ENCODE measurements around the gene SORL1. TPM values are rescaled to one million over a fixed set of nuclear protein-coding genes. Genes with fewer than 3 reads are reported as not detected.

Gene SORL1
- polyA plus RNA-seq, 3 donors: 52.5 to 61.9 (median 59.4) TPM

GRCh38 chr11:121583825-121584224 is 131.7 kb downstream of the SORL1 start:
- H4K20me1 ChIP-seq (ENCODE audit: insufficient read depth, low read length): peaks cover 62% of the 10 kb centered on the region
- H3K9me3 ChIP-seq (replicated peaks in 1 of 2; ENCODE audit: control insufficient read depth in 1 of 2, insufficient read depth in 1 of 2, low read length in 2 of 2): no peaks in the 10 kb centered on the region
- peak overlapping the region in 1 of 7 donors; percentile 39 for H3K27ac Mint-ChIP-seq
- H3K4me3 ChIP-seq (replicated peaks in 1 of 3; ENCODE audit: low read depth in 2 of 3, low read length in 3 of 3): no peak overlapping the region
- peaks cover 35% of the 10 kb centered on the region for H3K4me1 Mint-ChIP-seq
- 40% methylated on average over 1 of the region's 3 CpGs for WGBS (ENCODE audit: insufficient coverage)
- H3K9ac ChIP-seq (ENCODE audit: insufficient read depth, low read length, poor library complexity, severe bottlenecking): no peak overlapping the region
- H3K9me3 Mint-ChIP-seq: peaks cover 0 to 5% (median 3%) of the 10 kb centered on the region in 7 donors
- no peak overlapping the region for H2AFZ ChIP-seq (ENCODE audit: insufficient read depth, low read depth, low read length, poor library complexity, severe bottlenecking)
- no peak for DNase-seq
- H3K4me2 ChIP-seq (replicated peaks; ENCODE audit: extremely low read depth, low read length, poor library complexity, severe bottlenecking): no peak overlapping the region
- no peak overlapping the region for H3K27ac ChIP-seq (ENCODE audit: low read depth in 1 of 2, low read length in 2 of 2)
- intact Hi-C loops (cut with micrococcal nuclease): no loop called here
- H3K4me3 Mint-ChIP-seq: no peak overlapping the region
- H3K36me3 Mint-ChIP-seq: peaks cover 90 to 95% of the 10 kb centered on the region in 2 donors
- peaks cover 25 to 29% of the 10 kb centered on the region in 2 donors for H3K4me1 ChIP-seq (ENCODE audit: control insufficient read depth in 1 of 2, insufficient read depth in 2 of 2, low read length in 2 of 2)
- no peaks in the 10 kb centered on the region for H3K27me3 ChIP-seq (ENCODE audit: control insufficient read depth in 2 of 2, insufficient read depth in 2 of 2, low read length in 2 of 2)
- peaks cover 5% of the 10 kb centered on the region for H3K79me2 ChIP-seq (ENCODE audit: insufficient read depth, low read length)
- no peak for TF ChIP-seq CTCF (IDR thresholded peaks at IDR 0.05)
- peaks cover 78 to 99% of the 10 kb centered on the region in 2 donors for H3K36me3 ChIP-seq (replicated peaks in 1 of 2; ENCODE audit: control insufficient read depth in 1 of 2, insufficient read depth in 2 of 2, low read length in 2 of 2)
- H3K27me3 Mint-ChIP-seq (ENCODE audit: low read depth in 3 of 3): no peaks in the 10 kb centered on the region

GRCh38 chr11:121586750-121587149 is 134.6 kb downstream of the SORL1 start:
- no peak overlapping the region for H3K4me3 Mint-ChIP-seq
- H2AFZ ChIP-seq (ENCODE audit: insufficient read depth, low read depth, low read length, poor library complexity, severe bottlenecking): no peak overlapping the region
- intact Hi-C loops (cut with micrococcal nuclease): no loop called here
- H3K36me3 Mint-ChIP-seq: peaks cover 91 to 96% of the 10 kb centered on the region in 2 donors
- no peak overlapping the region for H3K4me3 ChIP-seq (replicated peaks in 1 of 3; ENCODE audit: low read depth in 2 of 3, low read length in 3 of 3)
- H3K27ac ChIP-seq (ENCODE audit: low read depth in 1 of 2, low read length in 2 of 2): no peak overlapping the region
- DNase-seq: no peak
- no peaks in the 10 kb centered on the region for H3K9me3 ChIP-seq (replicated peaks in 1 of 2; ENCODE audit: control insufficient read depth in 1 of 2, insufficient read depth in 1 of 2, low read length in 2 of 2)
- peaks cover 0 to 3% (median 0%) of the 10 kb centered on the region in 3 donors for H3K27me3 Mint-ChIP-seq (ENCODE audit: low read depth in 3 of 3)
- no peaks in the 10 kb centered on the region for H3K27me3 ChIP-seq (ENCODE audit: control insufficient read depth in 2 of 2, insufficient read depth in 2 of 2, low read length in 2 of 2)
- peaks cover 49% of the 10 kb centered on the region for H3K4me1 Mint-ChIP-seq
- H3K4me1 ChIP-seq (ENCODE audit: control insufficient read depth in 1 of 2, insufficient read depth in 2 of 2, low read length in 2 of 2): peaks cover 43 to 49% of the 10 kb centered on the region in 2 donors
- peaks cover 73 to 98% of the 10 kb centered on the region in 2 donors for H3K36me3 ChIP-seq (replicated peaks in 1 of 2; ENCODE audit: control insufficient read depth in 1 of 2, insufficient read depth in 2 of 2, low read length in 2 of 2)
- 100% methylated on average over 1 of the region's 2 CpGs for WGBS (ENCODE audit: insufficient coverage)
- no peaks in the 10 kb centered on the region for H3K9me3 Mint-ChIP-seq
- peaks cover under 1% of the 10 kb centered on the region for H3K79me2 ChIP-seq (ENCODE audit: insufficient read depth, low read length)
- H3K9ac ChIP-seq (ENCODE audit: insufficient read depth, low read length, poor library complexity, severe bottlenecking): no peak overlapping the region
- peaks cover 76% of the 10 kb centered on the region for H4K20me1 ChIP-seq (ENCODE audit: insufficient read depth, low read length)
- H3K27ac Mint-ChIP-seq: peak overlapping the region in 1 of 7 donors; percentile 63
- H3K4me2 ChIP-seq (replicated peaks; ENCODE audit: extremely low read depth, low read length, poor library complexity, severe bottlenecking): no peak overlapping the region
- TF ChIP-seq CTCF (IDR thresholded peaks at IDR 0.05): no peak

Measured in CD14-positive monocyte (primary cell).